ENCODE data around the gene SOX14. TPM values are rescaled to one million over a fixed set of nuclear protein-coding genes. Genes with fewer than 3 reads are reported as not detected.

The SOX14 gene
- total RNA-seq, 4 donors from 2014 or later: not detected

GRCh38 chr3:137765310-137766033 lies 1.4 kb downstream of the SOX14 start:
- H3K27ac ChIP-seq: no peak overlapping the region
- H3K36me3 ChIP-seq: no peaks in the 10 kb centered on the region
- no peak for ATAC-seq
- no peak overlapping the region for H3K4me3 ChIP-seq
- TF ChIP-seq CTCF (IDR thresholded peaks at IDR 0.05) (no peak), POLR2AphosphoS5 (IDR thresholded peaks at IDR 0.05) (no peak), EP300 (IDR thresholded peaks at IDR 0.05) (no peak), POLR2A (IDR thresholded peaks at IDR 0.05) (no peak)
- WGBS, 2 donors (ENCODE audit: low coverage in 1 of 2): 3 to 9% methylated on average over 8 to 10 of the region's 27 CpGs
- H3K4me1 ChIP-seq: peaks cover 0 to 57% (median 21%) of the 10 kb centered on the region in 3 donors
- H3K9me3 ChIP-seq: no peaks in the 10 kb centered on the region
- H3K27me3 ChIP-seq: peaks cover 100% of the 10 kb centered on the region

- Histone ChIP-seq H3K27me3 (peaks cover 100% of the 10 kb centered on the region), H3K9me3 (no peaks in the 10 kb centered on the region), H3K4me3 (no peak overlapping the region), H3K27ac (no peak overlapping the region), H3K4me1 (peaks cover 0 to 65% (median 29%) of the 10 kb centered on the region in 3 donors), H3K36me3 (no peaks in the 10 kb centered on the region)
- TF ChIP-seq POLR2AphosphoS5 (IDR thresholded peaks at IDR 0.05): no peak
- no peak for TF ChIP-seq CTCF (IDR thresholded peaks at IDR 0.05)
- TF ChIP-seq POLR2A (IDR thresholded peaks at IDR 0.05): no peak
- no peak for TF ChIP-seq EP300 (IDR thresholded peaks at IDR 0.05)
- 3 to 8% methylated on average over 7 to 20 of the region's 21 CpGs for WGBS, 2 donors (ENCODE audit: low coverage in 1 of 2)
- ATAC-seq: no peak
These were observed 2.1 kb downstream of the SOX14 start for GRCh38 chr3:137766041-137766875.

DNA sequence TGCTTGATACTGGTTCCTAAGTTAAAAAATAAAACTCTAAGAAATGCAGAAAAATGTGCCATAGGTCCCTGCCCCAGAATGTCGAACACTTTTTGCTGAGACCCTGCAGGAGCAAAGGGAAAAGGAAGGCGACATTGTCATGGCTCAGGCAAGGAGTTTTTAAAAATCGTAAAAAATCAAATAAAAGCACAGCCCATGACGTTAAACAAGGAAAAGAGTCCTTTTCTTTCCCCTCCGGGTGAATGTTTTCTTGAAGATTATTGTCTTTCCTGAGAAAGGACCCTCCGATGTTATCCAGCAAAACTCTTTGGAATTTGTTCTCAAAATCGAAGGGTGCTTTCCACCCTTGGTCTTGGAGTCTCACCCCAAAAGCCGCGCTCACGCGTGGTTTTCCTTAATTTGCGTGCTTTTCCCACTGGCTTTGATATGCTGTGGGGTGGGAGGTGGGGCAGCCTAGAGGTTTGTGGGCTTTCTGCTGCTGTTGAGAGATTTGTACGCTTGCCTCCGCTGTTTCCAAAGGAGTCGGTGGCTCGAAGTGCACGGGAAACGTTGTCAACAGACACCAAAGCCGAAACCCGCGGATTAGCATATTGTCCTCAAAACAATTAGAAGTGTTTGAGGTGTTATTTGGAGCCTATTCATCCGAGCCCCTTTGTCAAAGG lies 2.9 kb downstream of the SOX14 start:
- Histone ChIP-seq H3K27ac (no peak overlapping the region), H3K4me1 (peaks cover 0 to 72% (median 37%) of the 10 kb centered on the region in 3 donors), H3K27me3 (peaks cover 100% of the 10 kb centered on the region), H3K4me3 (no peak overlapping the region), H3K36me3 (no peaks in the 10 kb centered on the region), H3K9me3 (no peaks in the 10 kb centered on the region)
- no peak for ATAC-seq
- 2 to 5% methylated on average over 11 to 22 of the region's 22 CpGs for WGBS, 2 donors (ENCODE audit: low coverage in 1 of 2)
- no peak for TF ChIP-seq EP300 (IDR thresholded peaks at IDR 0.05)
- no peak for TF ChIP-seq CTCF (IDR thresholded peaks at IDR 0.05)
- no peak for TF ChIP-seq POLR2A (IDR thresholded peaks at IDR 0.05)
- TF ChIP-seq POLR2AphosphoS5 (IDR thresholded peaks at IDR 0.05): no peak

GRCh38 chr3:137767538-137768360 lies 3.6 kb downstream of the SOX14 start:
- Histone ChIP-seq H3K27ac (no peak overlapping the region), H3K27me3 (peaks cover 100% of the 10 kb centered on the region), H3K9me3 (no peaks in the 10 kb centered on the region), H3K36me3 (no peaks in the 10 kb centered on the region), H3K4me1 (peaks cover 0 to 75% (median 37%) of the 10 kb centered on the region in 3 donors), H3K4me3 (peak overlapping the region in 1 of 2 donors; percentile 47)
- TF ChIP-seq CTCF (IDR thresholded peaks at IDR 0.05) (no peak), EP300 (IDR thresholded peaks at IDR 0.05) (no peak), POLR2A (IDR thresholded peaks at IDR 0.05) (no peak), POLR2AphosphoS5 (IDR thresholded peaks at IDR 0.05) (no peak)
- 0 to 2% methylated on average over 11 to 31 of the region's 36 CpGs for WGBS, 2 donors (ENCODE audit: low coverage in 1 of 2)
- no peak for ATAC-seq
